CD4-positive, alpha-beta memory T cell (primary cell): ENCODE measurements around the gene FBXO46. TPM values are rescaled to one million over a fixed set of nuclear protein-coding genes. Genes with fewer than 3 reads are reported as not detected.

Experiments used
- CTCF ChIA-PET: fragments of 350-600 bp; sonication (Branson Sonifier 250); formaldehyde crosslinking; loops from one replicate; lab custom pipeline; 2021; ENCODE audit warnings: inconsistent platforms; ENCODE audit not compliant: partially characterized antibody; lab: Charles Lee
- POLR2A ChIA-PET: fragments of 350-600 bp; sonication (Branson Sonifier 250); formaldehyde crosslinking; loops from one replicate; lab custom pipeline; 2021; ENCODE audit not compliant: partially characterized antibody; lab: Charles Lee
- DNase-seq, 5 donors: peaks; one replicate each; pipeline versions ENCODE4 v3.0.0 to v3.0.0-alpha.2; 2020 to 2022; ENCODE audit warnings: mixed read lengths in 1 of 5
- H3K27ac ChIP-seq: one replicate; pipeline ENCODE4 v1.7.0; 2013; ENCODE audit warnings: low read depth, low read length
- H3K27me3 ChIP-seq: 2 replicates; pipeline ENCODE4 v1.7.0; 2013; ENCODE audit warnings: mild to moderate bottlenecking, low read length, moderate library complexity; ENCODE audit not compliant: insufficient read depth
- H3K36me3 ChIP-seq: 2 replicates; pipeline ENCODE4 v1.7.0; 2013; ENCODE audit warnings: mild to moderate bottlenecking, low read length, moderate library complexity; ENCODE audit not compliant: insufficient read depth
- H3K4me1 ChIP-seq: 2 replicates; pipeline ENCODE4 v1.7.0; 2013; ENCODE audit warnings: mild to moderate bottlenecking, low read length, moderate library complexity; ENCODE audit not compliant: insufficient read depth
- H3K4me3 ChIP-seq, 2 donors: one replicate each; pipeline ENCODE4 v1.7.0; 2013; ENCODE audit warnings: low read length in 2 of 2, mild to moderate bottlenecking in 1 of 2
- H3K9me3 ChIP-seq, 2 donors: one replicate each; pipeline ENCODE4 v1.7.0; 2013; ENCODE audit warnings: low read length in 2 of 2, control low read depth in 1 of 2; ENCODE audit not compliant: control insufficient read depth in 1 of 2
- H3K27ac Mint-ChIP-seq, 7 donors: one replicate each; pipeline ENCODE4 v1.8.0; 2020 to 2021; ENCODE audit warnings: mixed read lengths in 7 of 7, mild to moderate bottlenecking in 6 of 7, inconsistent platforms in 3 of 7, moderate library complexity in 3 of 7
- H3K27me3 Mint-ChIP-seq, 2 donors: one replicate each; pipeline ENCODE4 v1.8.0; 2020 to 2021; ENCODE audit warnings: mixed read lengths in 2 of 2
- H3K36me3 Mint-ChIP-seq, 2 donors: one replicate each; pipeline ENCODE4 v1.8.0; 2020 to 2021; ENCODE audit warnings: mixed read lengths in 2 of 2, inconsistent platforms in 1 of 2, mild to moderate bottlenecking in 1 of 2
- H3K4me1 Mint-ChIP-seq, 4 donors: one replicate each; pipeline ENCODE4 v1.8.0; 2020 to 2021; ENCODE audit warnings: mixed read lengths in 4 of 4, mild to moderate bottlenecking in 1 of 4
- H3K4me3 Mint-ChIP-seq, 8 donors: one replicate each; pipeline ENCODE4 v1.8.0; 2020 to 2021; ENCODE audit warnings: mixed read lengths in 8 of 8, mild to moderate bottlenecking in 7 of 8, moderate library complexity in 6 of 8, inconsistent platforms in 3 of 8
- H3K9me3 Mint-ChIP-seq, 8 donors: one replicate each; pipeline ENCODE4 v1.8.0; 2020 to 2021; ENCODE audit warnings: mixed read lengths in 8 of 8, mild to moderate bottlenecking in 5 of 8, inconsistent platforms in 3 of 8, moderate library complexity in 1 of 8
- intact Hi-C: fragments of 100-400 bp; cut with micrococcal nuclease; formaldehyde crosslinking; loops from one replicate; pipeline ENCODE4 v1.15.1; 2023
- polyA plus RNA-seq, 2 donors: library from polyadenylated mRNA; unstranded; fragments of 300-500 nt; fragmentation: Illumina TruSeq; gene quantifications; one replicate each; pipeline ENCODE4 v1.2.3, GENCODE V29; 2021
- total RNA-seq, 2 experiments: library from RNA; stranded (reverse); gene quantifications; one replicate each; pipeline ENCODE4 v1.2.3, GENCODE V29; 2021

Gene FBXO46
- total and polyA plus RNA-seq, 4 experiments from 2014 or later: 3.7 to 37.3 (median 25.1) TPM

DNA sequence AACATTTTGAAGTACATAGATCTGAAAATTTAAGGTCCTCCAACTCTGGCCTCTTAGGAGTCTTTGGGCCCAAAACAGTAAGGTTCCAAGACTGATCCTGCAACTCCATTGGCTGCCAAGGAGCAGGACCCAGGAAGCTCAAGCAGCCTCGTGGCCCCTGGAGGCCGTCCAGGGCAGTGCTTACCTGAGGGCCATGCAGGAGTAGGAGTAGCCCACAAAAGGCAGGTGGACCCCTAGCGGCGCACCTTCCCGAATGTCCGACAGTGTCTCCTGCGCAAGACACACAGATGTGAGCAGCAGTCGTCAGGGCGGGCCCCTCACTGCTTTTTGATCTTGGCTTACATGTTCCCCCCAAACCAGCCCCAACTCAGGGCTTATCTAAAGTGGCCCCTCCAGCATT, 44.1 kb upstream of the FBXO46 start:
- peaks cover 7 to 9% of the 10 kb centered on the region in 2 donors for H3K36me3 Mint-ChIP-seq
- Histone ChIP-seq H3K4me3 (no peak overlapping the region), H3K9me3 (no peaks in the 10 kb centered on the region), H3K4me1 (peaks cover 26% of the 10 kb centered on the region), H3K36me3 (no peaks in the 10 kb centered on the region), H3K27me3 (peaks cover 6% of the 10 kb centered on the region), H3K27ac (no peak overlapping the region)
- peaks cover 9 to 35% (median 14%) of the 10 kb centered on the region in 4 donors for H3K4me1 Mint-ChIP-seq
- intact Hi-C loops: loop anchor here (5.0 kb wide), 1 partner anchor 243 kb away; no protein-coding TSS in a partner anchor
- no peak overlapping the region for H3K27ac Mint-ChIP-seq
- peaks cover 0 to 3% (median 0%) of the 10 kb centered on the region in 8 donors for H3K9me3 Mint-ChIP-seq
- peaks cover 2 to 15% of the 10 kb centered on the region in 2 donors for H3K27me3 Mint-ChIP-seq
- DNase-seq: no peak
- ChIA-PET POLR2A (no interaction called here), CTCF (no interaction called here)
- no peak overlapping the region for H3K4me3 Mint-ChIP-seq

DNA sequence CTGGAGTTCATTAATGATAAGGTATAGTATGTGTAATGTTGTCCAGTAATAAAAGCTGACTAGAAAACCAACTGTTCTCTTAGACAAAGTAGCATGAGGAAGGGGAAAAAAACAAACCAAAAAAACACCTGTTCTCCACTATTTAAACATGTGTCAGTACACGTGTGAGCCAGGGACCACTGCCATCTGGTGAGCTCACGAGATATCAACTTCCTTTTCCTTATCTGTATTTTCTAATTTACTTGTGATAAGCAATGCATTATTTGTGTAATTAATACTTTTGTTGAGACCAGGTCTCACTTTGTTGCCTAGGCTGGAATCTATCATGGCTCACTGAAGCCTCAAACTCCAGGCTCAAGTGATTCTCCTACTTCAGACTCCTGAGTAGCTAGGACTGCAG, 42.7 kb upstream of the FBXO46 start:
- no peak overlapping the region for H3K4me3 ChIP-seq
- Mint-ChIP-seq H3K4me3 (no peak overlapping the region), H3K4me1 (peaks cover 1 to 31% (median 5%) of the 10 kb centered on the region in 4 donors), H3K27ac (peak overlapping the region in 1 of 7 donors; percentile 29), H3K36me3 (peaks cover 0 to 4% of the 10 kb centered on the region in 2 donors), H3K9me3 (peaks cover 0 to 3% (median 0%) of the 10 kb centered on the region in 8 donors), H3K27me3 (peaks cover 1 to 6% of the 10 kb centered on the region in 2 donors)
- H3K27me3 ChIP-seq: no peaks in the 10 kb centered on the region
- H3K27ac ChIP-seq: no peak overlapping the region
- no peak for DNase-seq
- ChIA-PET POLR2A (interaction anchor here (0.8 to 6.9 kb wide), 4 partner anchors 14 to 41 kb away, joined by 3 to 84 read pairs (median 6); partner anchors contain the start of gene DMWD), CTCF (interaction anchor here (1.0 to 2.5 kb wide), 3 partner anchors 26 to 86 kb away, joined by 3 to 30 read pairs (median 4); no protein-coding TSS in a partner anchor)
- intact Hi-C loops: loop anchor here (5.0 kb wide), 1 partner anchor 244 kb away; no protein-coding TSS in a partner anchor
- no peaks in the 10 kb centered on the region for H3K36me3 ChIP-seq
- H3K9me3 ChIP-seq: no peaks in the 10 kb centered on the region
- H3K4me1 ChIP-seq: peaks cover 17% of the 10 kb centered on the region

- Histone ChIP-seq H3K27me3 (no peaks in the 10 kb centered on the region), H3K4me1 (peaks cover 19% of the 10 kb centered on the region), H3K4me3 (no peak overlapping the region), H3K9me3 (no peaks in the 10 kb centered on the region), H3K36me3 (no peaks in the 10 kb centered on the region), H3K27ac (no peak overlapping the region)
- ChIA-PET CTCF (interaction anchor here (1.0 to 2.5 kb wide), 4 partner anchors 19 to 86 kb away, joined by 3 to 30 read pairs (median 4); no protein-coding TSS in a partner anchor), POLR2A (interaction anchor here (0.8 to 6.9 kb wide), 4 partner anchors 15 to 41 kb away, joined by 3 to 84 read pairs (median 6); partner anchors contain the start of gene DMWD)
- H3K9me3 Mint-ChIP-seq: peaks cover 0 to 3% (median 0%) of the 10 kb centered on the region in 8 donors
- DNase-seq: no peak
- H3K4me1 Mint-ChIP-seq: peaks cover 1 to 30% (median 5%) of the 10 kb centered on the region in 4 donors
- H3K36me3 Mint-ChIP-seq: peaks cover 0 to 4% of the 10 kb centered on the region in 2 donors
- intact Hi-C loops: loop anchor here (5.0 kb wide), 1 partner anchor 244 kb away; no protein-coding TSS in a partner anchor
- H3K27me3 Mint-ChIP-seq: peaks cover 1 to 6% of the 10 kb centered on the region in 2 donors
- no peak overlapping the region for H3K4me3 Mint-ChIP-seq
- H3K27ac Mint-ChIP-seq: no peak overlapping the region
Measured at GRCh38 chr19:45772912-45773311, 42.2 kb upstream of the FBXO46 start.

GRCh38 chr19:45772130-45772840, 41.6 kb upstream of the FBXO46 start:
- POLR2A ChIA-PET: interaction anchor here (0.8 to 6.9 kb wide), 5 partner anchors 10 to 42 kb away, joined by 3 to 84 read pairs (median 4); partner anchors contain the start of genes DMPK and DMWD
- Mint-ChIP-seq H3K27ac (peak overlapping the region in 2 of 7 donors; percentile 1 to 84), H3K27me3 (peaks cover 1 to 6% of the 10 kb centered on the region in 2 donors), H3K4me3 (peak overlapping the region in 5 of 8 donors; percentile 9 to 43 (median 24)), H3K9me3 (peaks cover 0 to 3% (median 0%) of the 10 kb centered on the region in 8 donors), H3K4me1 (peaks cover 1 to 30% (median 5%) of the 10 kb centered on the region in 4 donors), H3K36me3 (peaks cover 0 to 4% of the 10 kb centered on the region in 2 donors)
- Histone ChIP-seq H3K27ac (no peak overlapping the region), H3K4me1 (peaks cover 22% of the 10 kb centered on the region), H3K9me3 (no peaks in the 10 kb centered on the region), H3K36me3 (no peaks in the 10 kb centered on the region), H3K4me3 (no peak overlapping the region), H3K27me3 (no peaks in the 10 kb centered on the region)
- DNase-seq: no peak
- CTCF ChIA-PET: interaction anchor here (1.3 to 2.5 kb wide), 2 partner anchors 19 to 27 kb away, joined by 3 to 30 read pairs; no protein-coding TSS in a partner anchor
- intact Hi-C loops: loop anchor here (5.0 kb wide), 1 partner anchor 245 kb away; no protein-coding TSS in a partner anchor

DNA sequence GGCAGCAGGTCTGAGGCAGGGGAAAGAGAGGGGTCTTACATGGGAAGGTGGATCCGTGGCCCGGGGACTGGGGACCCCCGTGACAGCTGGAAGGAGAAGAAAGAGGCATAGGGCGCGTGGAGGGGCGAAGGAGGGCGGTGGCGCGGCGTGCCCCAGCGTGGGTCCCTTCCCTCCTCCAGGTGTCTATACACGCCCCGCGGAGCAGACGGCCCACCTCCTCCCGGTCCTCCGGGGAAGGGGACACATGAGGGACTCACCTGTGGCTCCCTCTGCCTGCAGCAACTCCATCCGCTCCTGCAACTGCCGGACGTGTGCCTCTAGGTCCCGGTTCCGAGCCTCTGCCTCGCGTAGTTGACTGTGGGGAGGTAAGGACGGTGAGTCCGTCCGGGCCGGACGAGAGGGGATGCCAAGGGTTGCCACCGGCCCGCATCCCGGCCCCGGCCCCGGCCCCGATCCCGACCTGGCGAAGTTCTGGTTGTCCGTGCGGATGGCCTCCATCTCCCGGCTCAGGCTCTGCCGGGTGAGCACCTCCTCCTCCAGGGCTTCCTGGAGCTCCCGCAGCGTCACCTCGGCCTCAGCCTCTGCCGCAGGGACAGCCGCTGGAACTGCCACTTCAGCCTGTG, 40.7 kb upstream of the FBXO46 start:
- CTCF ChIA-PET: interaction anchor here (0.6 to 5.3 kb wide), 7 partner anchors 8 to 318 kb away, joined by 3 to 238 read pairs (median 5); partner anchors contain the start of genes DMWD and SYMPK

More for the DNA sequence above, 40.7 kb upstream of the FBXO46 start:
- Mint-ChIP-seq H3K4me1 (peaks cover 1 to 30% (median 5%) of the 10 kb centered on the region in 4 donors), H3K27ac (peak overlapping the region in 1 of 7 donors; percentile 93), H3K27me3 (peaks cover 1 to 6% of the 10 kb centered on the region in 2 donors), H3K36me3 (peaks cover 0 to 4% of the 10 kb centered on the region in 2 donors), H3K4me3 (peak overlapping the region in 7 of 8 donors; percentile 25 to 52 (median 41)), H3K9me3 (peaks cover 0 to 3% (median 0%) of the 10 kb centered on the region in 8 donors)
- Histone ChIP-seq H3K4me3 (no peak overlapping the region), H3K9me3 (no peaks in the 10 kb centered on the region), H3K27ac (no peak overlapping the region), H3K4me1 (peaks cover 22% of the 10 kb centered on the region), H3K27me3 (no peaks in the 10 kb centered on the region), H3K36me3 (no peaks in the 10 kb centered on the region)
- intact Hi-C loops: loop anchor here (2.0 to 5.0 kb wide), 2 partner anchors 79 to 246 kb away; partner anchors contain the start of gene QPCTL
- DNase-seq: no peak
- POLR2A ChIA-PET: interaction anchor here (1.2 to 6.9 kb wide), 6 partner anchors 8 to 92 kb away, joined by 3 to 84 read pairs (median 21); partner anchors contain the start of genes DMPK, DMWD and SYMPK
